ENCODE measurements around the gene RAMP2. TPM values are rescaled to one million over a fixed set of nuclear protein-coding genes. Genes with fewer than 3 reads are reported as not detected.

RAMP2 gene
- total RNA-seq, 4 donors from 2014 or later, result 18.6 to 55.3 (median 25.7) TPM

DNA sequence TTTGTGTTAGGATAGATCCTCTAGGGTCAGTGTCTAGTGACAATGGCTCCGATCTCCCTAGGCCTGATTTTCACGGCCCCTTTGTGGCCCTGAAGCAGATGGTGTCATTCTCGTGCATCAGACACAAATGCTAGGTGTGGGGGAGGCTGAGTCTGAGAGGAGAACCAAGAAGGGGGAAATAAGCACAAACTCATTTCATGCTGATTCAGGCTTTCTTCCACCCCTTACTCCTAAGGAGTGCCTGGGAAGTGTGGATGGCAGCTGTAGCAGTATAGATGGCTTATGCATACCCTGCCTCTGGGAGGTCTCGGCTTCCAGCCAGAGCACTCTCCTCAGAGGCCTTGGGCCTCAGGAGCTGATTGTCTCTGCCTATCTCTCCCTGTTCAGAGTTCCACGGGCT, 17.5 kb downstream of the RAMP2 start:
- intact Hi-C loops (cut with DNase I), result no loop called here
- H3K27ac ChIP-seq, result no peak overlapping the region
- DNase-seq, result no peak
- peaks cover 9 to 30% of the 10 kb centered on the region in 2 donors for H3K4me1 ChIP-seq
- peaks cover 17% of the 10 kb centered on the region for H3K27me3 ChIP-seq
- TF ChIP-seq, protein P1, sequence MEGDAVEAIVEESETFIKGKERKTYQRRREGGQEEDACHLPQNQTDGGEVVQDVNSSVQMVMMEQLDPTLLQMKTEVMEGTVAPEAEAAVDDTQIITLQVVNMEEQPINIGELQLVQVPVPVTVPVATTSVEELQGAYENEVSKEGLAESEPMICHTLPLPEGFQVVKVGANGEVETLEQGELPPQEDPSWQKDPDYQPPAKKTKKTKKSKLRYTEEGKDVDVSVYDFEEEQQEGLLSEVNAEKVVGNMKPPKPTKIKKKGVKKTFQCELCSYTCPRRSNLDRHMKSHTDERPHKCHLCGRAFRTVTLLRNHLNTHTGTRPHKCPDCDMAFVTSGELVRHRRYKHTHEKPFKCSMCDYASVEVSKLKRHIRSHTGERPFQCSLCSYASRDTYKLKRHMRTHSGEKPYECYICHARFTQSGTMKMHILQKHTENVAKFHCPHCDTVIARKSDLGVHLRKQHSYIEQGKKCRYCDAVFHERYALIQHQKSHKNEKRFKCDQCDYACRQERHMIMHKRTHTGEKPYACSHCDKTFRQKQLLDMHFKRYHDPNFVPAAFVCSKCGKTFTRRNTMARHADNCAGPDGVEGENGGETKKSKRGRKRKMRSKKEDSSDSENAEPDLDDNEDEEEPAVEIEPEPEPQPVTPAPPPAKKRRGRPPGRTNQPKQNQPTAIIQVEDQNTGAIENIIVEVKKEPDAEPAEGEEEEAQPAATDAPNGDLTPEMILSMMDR (IDR thresholded peaks at IDR 0.05), result no peak
- TF ChIP-seq POLR2A (IDR thresholded peaks at IDR 0.05), result no peak
- no peaks in the 10 kb centered on the region for H3K9me3 ChIP-seq
- 96 to 98% methylated on average over 5 of the region's 5 CpGs for WGBS, 2 donors
- no peak overlapping the region for H3K4me3 ChIP-seq (replicated peaks in 1 of 3)
- peaks cover 27 to 30% of the 10 kb centered on the region in 2 donors for H3K36me3 ChIP-seq

GRCh38 chr17:42779304-42779935, 18.4 kb downstream of the RAMP2 start:
- Histone ChIP-seq H3K27ac (no peak overlapping the region), H3K27me3 (peaks cover 17% of the 10 kb centered on the region), H3K36me3 (peaks cover 27 to 30% of the 10 kb centered on the region in 2 donors), H3K4me3 (replicated peaks in 1 of 3) (no peak overlapping the region), H3K4me1 (peaks cover 3 to 31% of the 10 kb centered on the region in 2 donors), H3K9me3 (no peaks in the 10 kb centered on the region)
- TF ChIP-seq, protein P1 (IDR thresholded peaks at IDR 0.05), result no peak
- no peak for TF ChIP-seq POLR2A (IDR thresholded peaks at IDR 0.05)
- WGBS, 2 donors, result 80 to 95% methylated on average over 3 of the region's 3 CpGs
- DNase-seq, result no peak
- intact Hi-C loops (cut with DNase I), result no loop called here

DNA sequence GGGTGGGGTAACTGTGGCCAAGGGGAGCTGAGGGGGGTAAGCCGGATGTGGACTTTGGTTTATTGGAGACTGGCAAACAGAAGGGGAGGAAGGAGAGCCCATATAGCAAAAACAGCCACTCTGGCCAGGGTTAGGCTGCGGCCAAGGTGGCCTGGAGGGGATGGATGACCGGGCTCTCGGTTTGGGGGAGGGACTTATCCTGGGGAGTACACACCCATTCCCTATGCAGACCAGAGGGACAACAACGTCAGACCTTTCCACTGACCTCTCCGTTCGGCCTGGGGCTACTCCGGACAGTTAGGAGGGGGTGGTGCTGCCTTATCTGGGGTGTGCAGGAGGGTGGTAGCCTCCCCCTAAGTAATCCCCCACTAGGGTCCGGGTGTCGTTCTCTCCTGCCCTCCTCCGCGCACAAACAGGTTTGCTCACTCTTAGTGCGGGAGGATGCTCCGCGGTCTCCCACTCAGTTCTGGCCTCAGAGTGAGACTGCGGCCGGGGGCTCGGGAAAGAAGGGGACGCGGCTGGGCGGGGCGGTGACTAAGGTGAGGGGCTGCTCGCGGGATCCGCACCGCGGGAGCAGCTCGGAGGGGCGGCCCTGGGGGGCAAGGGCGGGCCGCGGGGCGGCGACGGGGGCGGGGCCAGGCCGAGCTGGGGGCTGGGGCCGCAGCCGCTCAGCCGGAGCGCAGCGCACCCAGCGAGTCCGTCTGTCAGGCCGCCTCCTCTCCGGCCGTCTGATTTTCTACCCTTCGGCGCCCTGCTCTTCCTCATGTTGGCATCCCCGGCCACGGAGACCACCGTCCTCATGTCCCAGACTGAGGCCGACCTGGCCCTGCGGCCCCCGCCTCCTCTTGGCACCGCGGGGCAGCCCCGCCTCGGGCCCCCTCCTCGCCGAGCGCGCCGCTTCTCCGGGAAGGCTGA, 19.2 kb downstream of the RAMP2 start, which contains the start of gene WNK4:
WNK4 (plus strand) TSS at position 675 of the 915 bp plus-strand sequence; CDS start at position 764, 89 bp downstream.
- DNase-seq, result no peak
- Histone ChIP-seq H3K4me1 (peaks cover 3 to 38% of the 10 kb centered on the region in 2 donors), H3K36me3 (peaks cover 26 to 30% of the 10 kb centered on the region in 2 donors), H3K27me3 (peaks cover 17% of the 10 kb centered on the region), H3K27ac (no peak within 1 kb of the TSS), H3K9me3 (no peaks in the 10 kb centered on the region), H3K4me3 (replicated peaks in 1 of 3) (peak within 1 kb of the TSS in 1 of 3 donors; percentile 4)
- TF ChIP-seq POLR2A (IDR thresholded peaks at IDR 0.05), result no peak
- TF ChIP-seq, protein P1 (IDR thresholded peaks at IDR 0.05), result no peak
- WGBS, 2 donors, result 15 to 32% methylated on average over 12 to 30 of the region's 65 CpGs
- intact Hi-C loops (cut with DNase I), result no loop called here

DNA sequence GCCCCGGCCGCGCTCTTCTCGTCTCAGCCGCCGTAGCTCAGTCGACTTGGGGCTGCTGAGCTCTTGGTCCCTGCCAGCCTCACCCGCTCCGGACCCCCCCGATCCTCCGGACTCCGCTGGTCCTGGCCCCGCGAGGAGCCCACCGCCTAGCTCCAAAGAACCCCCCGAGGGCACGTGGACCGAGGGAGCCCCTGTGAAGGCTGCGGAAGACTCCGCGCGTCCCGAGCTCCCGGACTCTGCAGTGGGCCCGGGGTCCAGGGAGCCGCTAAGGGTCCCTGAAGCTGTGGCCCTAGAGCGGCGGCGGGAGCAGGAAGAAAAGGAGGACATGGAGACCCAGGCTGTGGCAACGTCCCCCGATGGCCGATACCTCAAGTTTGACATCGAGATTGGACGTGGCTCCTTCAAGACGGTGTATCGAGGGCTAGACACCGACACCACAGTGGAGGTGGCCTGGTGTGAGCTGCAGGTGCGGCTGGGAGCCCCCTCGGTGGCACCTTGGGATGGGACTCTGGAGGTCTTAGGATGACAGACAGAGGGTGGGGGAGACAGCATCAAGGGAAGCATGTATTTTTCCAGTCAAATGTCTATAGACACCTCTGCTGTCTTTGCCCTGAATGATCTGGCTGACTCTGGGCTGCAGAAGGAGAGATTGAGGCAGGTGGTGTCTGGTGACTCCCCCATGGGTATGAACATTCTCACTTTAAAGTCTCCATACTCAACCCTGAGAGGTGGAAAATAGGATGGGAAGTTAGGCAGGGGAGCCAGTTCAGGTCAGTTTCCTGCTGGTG, 20.0 kb downstream of the RAMP2 start:
- H3K36me3 ChIP-seq, result peaks cover 22 to 30% of the 10 kb centered on the region in 2 donors
- H3K9me3 ChIP-seq, result no peaks in the 10 kb centered on the region
- peaks cover 17% of the 10 kb centered on the region for H3K27me3 ChIP-seq
- no peak overlapping the region for H3K27ac ChIP-seq
- WGBS, 2 donors, result 0 to 8% methylated on average over 2 to 21 of the region's 39 CpGs
- peak overlapping the region in 1 of 3 donors; percentile 4 for H3K4me3 ChIP-seq (replicated peaks in 1 of 3)
- peaks cover 3 to 41% of the 10 kb centered on the region in 2 donors for H3K4me1 ChIP-seq
- no peak for DNase-seq
- intact Hi-C loops (cut with DNase I), result no loop called here
- TF ChIP-seq, protein P1 (IDR thresholded peaks at IDR 0.05), result no peak
- TF ChIP-seq POLR2A (IDR thresholded peaks at IDR 0.05), result no peak

Data from thyroid gland (tissue), 4 donors.